Renal pelvis (tissue), 4 donors: ENCODE data around the gene FAM98B. TPM values are rescaled to one million over a fixed set of nuclear protein-coding genes. Genes with fewer than 3 reads are reported as not detected.
A peak's percentile ranks its signal among the peaks of the same experiment; 100 is the strongest.

Experiments
- DNase-seq: peaks from one replicate; pipeline ENCODE4 v3.0.0-alpha.2; 2013
- polyA plus RNA-seq, 3 donors: library from polyadenylated mRNA; unstranded; fragments of 120-200 nt; gene quantifications; one replicate each; pipeline ENCODE4 v1.2.1, GENCODE V29; 2013; ENCODE audit not compliant: insufficient read length in 3 of 3

FAM98B gene
- polyA plus RNA-seq, 3 donors = 67.3 to 75.6 (median 74.4) TPM

DNA sequence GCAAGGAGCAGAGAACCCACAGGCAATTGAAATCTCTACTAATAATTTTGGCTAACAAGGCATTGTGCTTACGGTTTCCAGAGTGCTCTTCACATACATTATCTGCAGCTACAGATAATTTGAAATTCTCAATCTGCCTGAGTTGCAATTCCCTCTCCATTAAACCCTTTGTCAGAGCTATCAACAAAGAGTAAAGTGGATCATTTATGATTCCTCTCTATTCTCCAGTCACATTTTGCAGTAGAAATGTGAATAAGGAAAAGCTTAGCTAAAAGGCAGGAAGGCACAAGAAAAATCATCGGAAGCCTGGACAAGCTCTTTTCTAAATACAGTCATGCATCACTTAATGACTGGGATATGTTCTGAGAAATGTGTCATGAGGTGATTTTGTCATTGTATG lies 49.6 kb downstream of the FAM98B start:
- DNase-seq = no peak

DNA sequence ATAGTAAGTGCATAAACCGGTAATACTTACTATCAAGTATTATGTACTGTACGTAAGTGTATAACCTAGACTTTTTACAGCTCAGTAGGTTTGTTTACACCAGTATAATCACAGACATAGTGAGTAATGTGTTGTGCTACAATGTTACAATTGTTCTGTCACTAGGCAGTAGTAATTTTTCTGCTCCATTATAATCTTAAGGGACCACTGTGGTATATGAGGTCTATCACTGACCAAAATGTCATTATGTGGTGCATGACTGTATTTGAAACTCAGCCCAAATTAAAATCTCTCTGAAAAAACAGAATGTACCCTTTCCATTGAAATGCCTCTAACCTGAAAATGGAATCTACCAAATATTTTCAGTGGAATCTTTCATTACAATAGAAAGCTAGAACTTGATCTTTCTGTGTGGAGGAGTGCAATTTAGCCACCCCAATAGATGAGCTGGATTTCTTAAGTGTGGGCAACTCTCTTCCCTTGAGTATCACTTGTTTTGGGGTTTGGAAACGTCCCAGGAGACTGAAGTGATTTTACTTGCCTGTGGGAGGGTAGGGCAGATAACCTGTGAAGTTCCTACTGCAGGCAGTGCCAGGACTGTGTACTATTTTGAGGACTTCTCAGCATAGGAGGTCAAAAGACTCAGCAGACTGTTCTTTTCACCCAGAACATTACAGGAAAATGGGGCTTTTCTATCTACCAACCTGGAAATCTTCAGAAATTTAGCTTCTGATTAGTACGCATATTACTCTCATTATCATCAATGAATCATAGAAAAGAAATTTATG lies 50.9 kb downstream of the FAM98B start:
- no peak for DNase-seq

DNA sequence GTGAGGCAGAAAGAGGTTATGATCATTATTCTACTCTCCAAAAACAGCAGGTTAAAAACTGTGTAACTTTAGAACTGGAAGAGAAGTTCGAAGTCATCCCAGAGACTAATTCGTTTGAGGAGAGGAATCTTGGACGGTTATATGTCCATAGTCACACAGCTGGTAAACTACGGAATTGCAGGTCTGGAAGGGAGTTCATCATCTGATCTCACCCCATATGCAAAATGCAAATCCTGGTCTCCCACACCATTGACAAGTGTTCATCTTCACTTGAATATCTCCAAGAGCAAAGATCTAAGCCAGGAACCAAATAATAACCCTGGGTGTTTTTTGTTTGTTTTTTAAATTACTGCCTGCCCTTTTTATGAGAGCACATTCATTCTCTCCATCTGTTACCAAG lies 53.1 kb downstream of the FAM98B start:
- DNase-seq = no peak

GRCh38 chr15:38507570-38507969 lies 53.6 kb downstream of the FAM98B start:
- DNase-seq = no peak

- DNase-seq = no peak
Observed at GRCh38 chr15:38508647-38509046, 54.7 kb downstream of the FAM98B start.

GRCh38 chr15:38509152-38509551 lies 55.2 kb downstream of the FAM98B start:
- DNase-seq = no peak

GRCh38 chr15:38512901-38513300 lies 59.0 kb downstream of the FAM98B start:
- DNase-seq = no peak

DNA sequence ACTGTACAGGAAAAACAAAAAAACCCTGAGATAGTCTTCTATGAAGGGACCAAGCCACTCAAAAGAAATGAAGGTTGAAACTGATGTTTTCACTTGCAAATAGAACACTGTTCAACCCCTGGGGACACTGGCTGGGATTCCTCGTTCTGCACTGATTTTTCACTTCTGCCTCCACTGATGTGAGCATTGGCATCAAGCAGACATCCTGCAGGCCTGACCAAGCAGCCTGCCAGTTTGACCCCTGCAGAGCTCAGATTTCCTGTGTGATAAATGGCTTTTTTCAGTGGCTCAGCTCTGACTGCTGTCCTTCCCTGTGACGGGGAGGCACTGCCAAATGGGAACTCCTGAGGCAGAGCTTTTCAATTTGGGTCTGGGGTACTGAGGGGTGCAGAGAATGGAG lies 60.7 kb downstream of the FAM98B start:
- peak; percentile 41 for DNase-seq

GRCh38 chr15:38516626-38517025 lies 62.7 kb downstream of the FAM98B start:
- DNase-seq = no peak

DNA sequence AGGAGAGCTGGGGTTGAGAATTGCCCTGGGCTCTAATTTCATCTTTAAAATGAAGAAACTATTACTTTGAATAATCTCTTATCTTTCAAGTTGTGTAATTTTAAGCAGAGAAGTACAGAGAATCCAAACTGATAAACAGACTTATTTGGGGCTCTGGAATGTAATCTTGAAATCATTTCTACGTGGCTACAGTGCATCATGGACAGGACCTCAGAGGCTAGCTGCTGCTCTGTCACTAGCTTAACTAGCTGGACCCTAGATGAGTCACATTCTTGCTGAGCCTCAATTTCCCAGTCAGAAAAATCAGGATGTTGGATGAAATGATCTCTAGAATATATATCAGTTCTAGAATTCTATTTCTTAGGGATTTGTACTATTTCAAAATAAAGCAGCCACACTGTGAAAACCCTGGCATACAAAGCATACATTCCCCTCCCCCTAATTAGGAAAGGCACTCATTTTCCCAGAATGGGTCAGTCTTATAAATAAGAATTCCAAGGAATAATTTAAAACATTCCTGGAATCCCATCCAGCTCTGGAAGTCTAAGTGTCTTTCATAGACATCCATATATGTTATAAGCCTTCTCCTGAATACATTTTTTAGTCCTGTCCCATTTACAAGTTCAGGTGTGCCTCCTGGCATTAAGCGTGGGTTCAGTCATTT lies 63.5 kb downstream of the FAM98B start:
- DNase-seq = no peak

DNA sequence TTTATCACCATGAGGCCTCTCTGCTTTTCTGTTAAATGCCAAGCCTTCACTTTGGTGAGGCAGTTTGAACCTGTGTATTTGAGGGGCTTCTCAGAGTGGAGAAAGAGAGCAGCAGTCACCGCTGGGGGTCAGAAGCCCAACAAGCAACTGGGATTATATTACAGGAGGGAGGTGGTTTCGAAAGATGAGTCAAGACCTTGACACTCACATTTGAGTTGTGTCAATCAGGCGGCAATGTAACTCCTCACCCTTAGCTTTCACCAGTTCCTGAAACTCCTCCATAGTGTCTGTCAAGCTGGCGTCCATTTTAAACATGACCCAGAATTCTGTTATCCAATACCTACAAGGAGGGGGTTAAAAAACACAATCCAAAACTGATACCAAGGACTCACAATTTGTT lies 64.2 kb downstream of the FAM98B start:
- no peak for DNase-seq

- no peak for DNase-seq
Observed at GRCh38 chr15:38520035-38520434, 66.1 kb downstream of the FAM98B start.

- no peak for DNase-seq
Observed at GRCh38 chr15:38521316-38521715, 67.4 kb downstream of the FAM98B start.

- no peak for DNase-seq
Observed at GRCh38 chr15:38522922-38523321, 69.0 kb downstream of the FAM98B start.

DNA sequence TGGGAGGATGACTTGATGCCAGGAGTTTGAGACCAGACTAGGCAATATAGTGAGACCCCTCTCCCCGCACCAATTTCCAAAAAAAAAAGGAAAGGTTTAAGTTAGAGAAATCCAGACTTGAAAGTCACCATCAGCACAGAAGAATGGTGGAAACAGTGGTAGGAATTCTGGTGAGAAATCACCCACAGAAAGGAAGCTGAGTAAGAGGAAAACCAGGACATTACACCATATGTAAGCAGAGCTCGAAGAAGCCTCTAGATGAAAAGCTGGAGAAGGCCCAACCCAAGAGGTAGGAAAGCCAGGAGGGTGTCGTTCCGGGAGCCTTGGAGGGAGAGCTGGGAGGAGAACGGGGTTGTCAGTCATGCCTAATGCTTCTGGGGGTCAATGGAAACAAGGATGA lies 70.2 kb downstream of the FAM98B start:
- no peak for DNase-seq

DNA sequence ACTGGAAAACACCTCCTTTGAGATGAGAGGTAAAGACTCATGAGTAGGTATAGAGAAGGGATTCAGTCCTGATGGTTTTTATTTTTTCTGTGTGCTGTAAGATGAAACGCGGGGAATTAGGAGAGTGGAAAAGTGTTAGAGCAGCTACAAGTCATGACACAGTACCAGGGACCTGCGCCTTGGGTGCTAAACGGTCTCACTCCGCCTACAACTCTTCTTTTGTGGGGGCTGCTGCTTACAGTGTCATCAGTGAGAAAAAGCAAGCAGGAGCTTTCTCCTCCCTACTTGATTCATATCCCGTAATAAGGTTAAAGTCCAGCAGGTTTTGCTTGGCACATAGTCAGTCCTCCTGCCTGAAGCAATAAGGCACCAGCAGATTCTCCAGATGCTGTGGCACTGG lies 71.6 kb downstream of the FAM98B start:
- DNase-seq = no peak

DNA sequence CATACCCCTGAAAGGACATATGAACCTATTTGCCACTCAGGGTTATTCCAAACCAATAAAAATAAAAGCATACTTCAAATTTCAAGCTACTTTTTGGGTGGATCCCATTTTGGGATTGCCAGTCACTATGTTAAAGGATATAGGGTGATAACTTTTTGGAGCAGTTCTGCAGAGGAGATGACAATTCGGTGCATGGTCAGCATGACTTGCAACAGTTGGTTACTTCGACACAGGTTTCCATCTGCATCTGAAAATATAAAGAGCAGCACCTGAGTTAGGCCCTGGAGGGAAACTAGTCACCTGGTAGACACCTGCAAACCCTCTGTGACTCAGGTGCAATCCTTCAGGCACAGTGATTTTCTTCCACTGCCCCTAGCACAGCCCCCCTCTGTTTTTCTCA lies 72.2 kb downstream of the FAM98B start:
- no peak for DNase-seq

DNA sequence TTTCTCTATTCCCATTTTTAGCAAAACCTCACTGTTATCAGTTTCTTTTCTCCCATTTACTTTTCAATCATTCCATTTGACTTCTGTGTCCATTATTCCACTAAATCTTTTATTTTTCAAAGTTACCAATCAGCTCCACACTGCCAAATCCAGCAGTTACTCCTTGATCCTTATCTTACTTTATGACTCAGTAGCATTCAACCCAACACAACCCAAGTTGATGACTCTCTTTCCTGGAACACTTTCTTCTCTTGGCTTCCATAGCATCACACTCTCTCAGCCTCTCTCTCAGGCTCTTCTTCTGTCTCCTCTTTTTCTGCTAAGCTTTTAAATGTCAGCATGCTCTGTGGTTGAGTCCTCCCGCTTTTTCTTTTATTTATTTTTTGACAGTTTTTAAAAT lies 74.4 kb downstream of the FAM98B start:
- no peak for DNase-seq

DNA sequence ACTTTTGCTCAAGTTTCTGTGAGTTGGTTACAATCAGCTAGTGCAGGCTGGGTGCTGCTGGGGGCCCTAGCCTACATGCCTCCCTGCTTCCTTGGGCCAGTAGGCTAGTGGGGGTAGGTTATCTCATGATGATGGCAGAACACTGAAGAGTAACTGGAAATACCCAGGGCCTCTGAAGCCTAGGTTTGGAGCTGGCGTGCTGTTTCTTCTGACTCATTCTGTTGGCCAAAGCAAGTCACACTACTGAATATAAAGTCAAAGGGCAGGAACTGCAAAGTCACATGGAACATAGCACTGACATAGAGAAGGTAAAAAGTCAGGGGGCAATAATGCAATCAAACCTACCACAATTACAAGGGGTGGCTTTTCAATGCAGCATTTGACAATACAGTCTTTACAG lies 76.2 kb downstream of the FAM98B start:
- DNase-seq = no peak

DNA sequence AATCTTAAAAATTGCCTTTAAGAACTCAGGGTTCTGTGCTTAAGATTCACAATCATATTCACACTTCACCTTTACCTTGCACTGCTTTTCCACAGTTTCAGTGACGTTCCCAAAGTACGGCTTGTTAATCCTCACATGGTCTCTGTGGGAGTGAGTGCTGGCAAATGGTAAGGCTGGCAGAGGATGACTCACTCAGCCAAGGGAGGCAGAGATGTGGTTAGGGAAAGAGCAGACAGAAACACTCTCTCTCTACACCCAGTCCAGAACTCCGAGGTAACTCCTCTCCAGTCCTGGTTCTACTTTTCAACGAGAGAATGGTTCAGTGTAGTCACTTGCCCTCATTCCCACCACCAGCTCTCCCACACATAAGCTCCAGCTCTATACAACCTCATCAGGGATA lies 77.6 kb downstream of the FAM98B start:
- no peak for DNase-seq

DNA sequence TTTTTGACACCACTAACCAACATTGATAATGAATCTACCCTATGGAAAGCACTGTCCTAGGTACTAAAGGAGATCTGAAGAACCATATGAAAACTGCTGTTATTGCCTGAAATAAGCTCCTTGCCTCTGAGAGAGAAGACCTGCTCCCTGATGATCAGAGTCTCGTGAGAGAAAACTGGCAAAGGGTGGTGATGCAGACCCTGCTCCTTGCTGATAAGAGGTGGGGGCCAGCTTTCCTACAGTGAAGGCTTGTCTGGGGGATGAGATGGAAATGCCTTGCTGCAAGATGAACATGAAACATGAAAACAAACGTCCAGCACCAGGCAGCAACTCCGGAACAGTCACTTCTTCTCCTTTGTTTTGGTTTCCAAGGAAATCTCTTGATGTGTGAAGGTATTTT lies 78.8 kb downstream of the FAM98B start:
- DNase-seq = no peak

- no peak for DNase-seq
Observed at GRCh38 chr15:38533416-38533915, 79.5 kb downstream of the FAM98B start.

GRCh38 chr15:38533926-38534325 lies 80.0 kb downstream of the FAM98B start:
- DNase-seq = no peak

DNA sequence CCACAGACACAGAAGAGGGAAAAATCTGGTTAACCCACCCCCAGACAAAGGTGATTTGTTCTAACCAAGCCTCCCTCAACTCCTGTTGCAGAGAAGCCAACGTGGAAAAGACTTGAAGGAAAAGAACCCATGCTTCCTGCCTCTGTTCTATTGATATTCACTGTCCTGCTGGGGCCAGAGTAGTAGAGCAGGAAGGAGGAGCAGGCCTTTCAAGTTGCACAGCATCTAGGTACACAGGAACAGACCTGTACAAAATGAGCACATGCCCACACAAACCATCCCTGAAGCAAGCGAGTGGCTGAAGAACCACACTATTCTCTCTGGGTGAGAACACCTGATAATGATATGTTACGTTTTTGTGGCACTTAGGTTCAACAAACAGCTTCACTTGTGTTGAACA lies 80.8 kb downstream of the FAM98B start:
- DNase-seq = no peak
